CD4-positive, alpha-beta T cell (primary cell): ENCODE results near the gene TMC2. TPM values are rescaled to one million over a fixed set of nuclear protein-coding genes. Genes with fewer than 3 reads are reported as not detected.
A peak's percentile ranks its signal among the peaks of the same experiment; 100 is the strongest.

Experiments used
- ATAC-seq: fragments of 200-7000 bp; cut with Tn5 transposase; one replicate; pipeline ENCODE4 v1.10.0; 2022; ENCODE audit warnings: mild to moderate bottlenecking; ENCODE audit not compliant: poor library complexity
- CTCF ChIA-PET: fragments of 350-600 bp; sonication (Branson Sonifier 250); formaldehyde crosslinking; loops from one replicate; lab custom pipeline; 2021; ENCODE audit warnings: antibody characterized with exemption, inconsistent platforms; lab: Charles Lee
- POLR2A ChIA-PET: fragments of 350-600 bp; sonication (Branson Sonifier 250); formaldehyde crosslinking; loops from one replicate; lab custom pipeline; 2021; ENCODE audit warnings: antibody characterized with exemption, inconsistent platforms; lab: Charles Lee
- DNase-seq, 14 experiments: peaks; one replicate each; pipeline ENCODE4 v3.0.0-alpha.2; 2013 to 2020; ENCODE audit warnings: mixed read lengths in 2 of 14
- H3K27ac ChIP-seq, 2 donors: one replicate each; pipeline versions ENCODE4 v1.5.1 to v1.7.0; 2013; ENCODE audit warnings: low read length in 2 of 2, low read depth in 1 of 2, mild to moderate bottlenecking in 1 of 2
- H3K27me3 ChIP-seq, 2 experiments: 1 replicate in 1 of 2; 2 replicates in 1 of 2; pipeline versions ENCODE4 v1.6.1 to v1.7.0; 2013; ENCODE audit warnings: low read length in 2 of 2, control low read depth in 1 of 2, mild to moderate bottlenecking in 1 of 2, moderate library complexity in 1 of 2; ENCODE audit not compliant: insufficient read depth in 2 of 2, control insufficient read depth in 1 of 2
- H3K36me3 ChIP-seq: one replicate; pipeline ENCODE4 v1.6.1; 2013; ENCODE audit warnings: low read length, control low read depth; ENCODE audit not compliant: insufficient read depth
- H3K4me1 ChIP-seq: one replicate; pipeline ENCODE4 v1.6.1; 2013; ENCODE audit warnings: low read length, control low read depth; ENCODE audit not compliant: insufficient read depth
- H3K4me3 ChIP-seq: one replicate; pipeline ENCODE4 v1.5.1; 2013; ENCODE audit warnings: mild to moderate bottlenecking, low read length, moderate library complexity
- H3K9me3 ChIP-seq, 2 experiments: 1 replicate in 1 of 2; 2 replicates in 1 of 2; pipeline versions ENCODE4 v1.6.1 to v1.7.0; 2013; ENCODE audit warnings: low read length in 2 of 2, mild to moderate bottlenecking in 2 of 2, control low read depth in 1 of 2, moderate library complexity in 1 of 2; ENCODE audit not compliant: control insufficient read depth in 1 of 2, insufficient read depth in 1 of 2
- H3K27ac Mint-ChIP-seq: one replicate; pipeline ENCODE4 v1.8.0; 2020; ENCODE audit warnings: mixed read lengths
- H3K27me3 Mint-ChIP-seq: one replicate; pipeline ENCODE4 v1.8.0; 2021; ENCODE audit warnings: mixed read lengths
- H3K36me3 Mint-ChIP-seq: one replicate; pipeline ENCODE4 v1.8.0; 2021; ENCODE audit warnings: low read depth, mixed read lengths
- H3K4me1 Mint-ChIP-seq: one replicate; pipeline ENCODE4 v1.8.0; 2021; ENCODE audit warnings: low read depth, mixed read lengths
- H3K4me3 Mint-ChIP-seq: one replicate; pipeline ENCODE4 v1.8.0; 2020; ENCODE audit warnings: mild to moderate bottlenecking, mixed read lengths
- H3K9me3 Mint-ChIP-seq: one replicate; pipeline ENCODE4 v1.8.0; 2020; ENCODE audit warnings: mixed read lengths
- CTCF ChIP-seq: fragments of 200-600 bp; IDR thresholded peaks from one replicate; pipeline ENCODE4 v1.8.0; 2022; ENCODE audit warnings: antibody characterized with exemption, mild to moderate bottlenecking
- intact Hi-C, 2 experiments: fragments of 100-400 bp; cut with DNase I in 1 of 2; cut with micrococcal nuclease in 1 of 2; formaldehyde crosslinking; loops; one replicate each; pipeline versions ENCODE4 v1.15.1 to v1.9.0; 2023 to 2025; cut with DNase I, micrococcal nuclease
- total RNA-seq, 174 experiments: library from RNA in 2 of 174; stranded (reverse) in 2 of 174; gene quantifications; one replicate each; pipeline ENCODE4 v1.2.3 and lab custom pipeline; 2021 to 2026

The TMC2 gene
- total RNA-seq, 2 experiments from 2014 or later: not detected

- Histone ChIP-seq H3K27me3 (peaks cover 4 to 8% of the 10 kb centered on the region in 2 experiments), H3K4me3 (no peak overlapping the region), H3K27ac (no peak overlapping the region), H3K9me3 (no peaks in the 10 kb centered on the region), H3K36me3 (no peaks in the 10 kb centered on the region), H3K4me1 (peaks cover 12% of the 10 kb centered on the region)
- H3K4me1 Mint-ChIP-seq: peaks cover 5% of the 10 kb centered on the region
- peaks cover 9% of the 10 kb centered on the region for H3K9me3 Mint-ChIP-seq
- peaks cover 26% of the 10 kb centered on the region for H3K27me3 Mint-ChIP-seq
- ATAC-seq: no peak
- ChIA-PET CTCF (no interaction called here), POLR2A (no interaction called here)
- no peak for DNase-seq
- intact Hi-C loops: no loop called here
- no peak overlapping the region for H3K4me3 Mint-ChIP-seq
- no peaks in the 10 kb centered on the region for H3K36me3 Mint-ChIP-seq
- TF ChIP-seq CTCF: no peak
- no peak overlapping the region for H3K27ac Mint-ChIP-seq
Measured at GRCh38 chr20:2633381-2633780, 97.0 kb downstream of the TMC2 start.

- ChIA-PET CTCF (no interaction called here), POLR2A (interaction anchor here (1.1 to 1.2 kb wide), 2 partner anchors 15 to 27 kb away, joined by 4 to 10 read pairs; partner anchors contain the start of genes IDH3B and NOP56)
- no peaks in the 10 kb centered on the region for H3K36me3 ChIP-seq
- no peak overlapping the region for H3K4me3 ChIP-seq
- no peak overlapping the region for H3K27ac Mint-ChIP-seq
- peaks cover 0 to 8% of the 10 kb centered on the region in 2 experiments for H3K27me3 ChIP-seq
- intact Hi-C loops: no loop called here
- ATAC-seq (no peak), DNase-seq (peak in 1 of 14 experiments; percentile 60)
- H3K9me3 Mint-ChIP-seq: no peaks in the 10 kb centered on the region
- no peaks in the 10 kb centered on the region for H3K9me3 ChIP-seq
- peaks cover 12% of the 10 kb centered on the region for H3K4me1 ChIP-seq
- peaks cover 5% of the 10 kb centered on the region for H3K4me1 Mint-ChIP-seq
- H3K27ac ChIP-seq: no peak overlapping the region
- no peak overlapping the region for H3K4me3 Mint-ChIP-seq
- peaks cover 14% of the 10 kb centered on the region for H3K27me3 Mint-ChIP-seq
- TF ChIP-seq CTCF: no peak
- H3K36me3 Mint-ChIP-seq: no peaks in the 10 kb centered on the region
Measured at GRCh38 chr20:2637246-2637645, 100.9 kb downstream of the TMC2 start.

GRCh38 chr20:2640260-2640659 is 103.9 kb downstream of the TMC2 start:
- Mint-ChIP-seq H3K27me3 (no peaks in the 10 kb centered on the region), H3K9me3 (no peaks in the 10 kb centered on the region), H3K27ac (no peak overlapping the region), H3K4me1 (peaks cover 5% of the 10 kb centered on the region), H3K36me3 (no peaks in the 10 kb centered on the region), H3K4me3 (no peak overlapping the region)
- Histone ChIP-seq H3K36me3 (no peaks in the 10 kb centered on the region), H3K27ac (no peak overlapping the region), H3K4me3 (no peak overlapping the region), H3K9me3 (no peaks in the 10 kb centered on the region), H3K27me3 (no peaks in the 10 kb centered on the region), H3K4me1 (peaks cover 12% of the 10 kb centered on the region)
- no peak for DNase-seq
- ChIA-PET POLR2A (interaction anchor here (1.9 kb wide), 1 partner anchor 12 kb away, joined by 6 read pairs; the partner anchor contains the start of gene NOP56), CTCF (no interaction called here)
- ATAC-seq: no peak
- intact Hi-C loops: no loop called here
- TF ChIP-seq CTCF: no peak
